HG02642 (cell line): ENCODE results near the gene IDH1.
"Not testable (repeated sequence)": the region's sequence is repeated elsewhere in the genome, so short reads cannot be mapped to it uniquely, and the experiment has no call there.

ENCODE experiments used
- ATAC-seq: cut with Tn5 transposase; IDR thresholded peaks from one replicate; pipeline ENCODE4 v1.9.1; 2021; ENCODE audit warnings: mild to moderate bottlenecking; ENCODE audit not compliant: unreplicated experiment, poor library complexity

The IDH1 gene

DNA sequence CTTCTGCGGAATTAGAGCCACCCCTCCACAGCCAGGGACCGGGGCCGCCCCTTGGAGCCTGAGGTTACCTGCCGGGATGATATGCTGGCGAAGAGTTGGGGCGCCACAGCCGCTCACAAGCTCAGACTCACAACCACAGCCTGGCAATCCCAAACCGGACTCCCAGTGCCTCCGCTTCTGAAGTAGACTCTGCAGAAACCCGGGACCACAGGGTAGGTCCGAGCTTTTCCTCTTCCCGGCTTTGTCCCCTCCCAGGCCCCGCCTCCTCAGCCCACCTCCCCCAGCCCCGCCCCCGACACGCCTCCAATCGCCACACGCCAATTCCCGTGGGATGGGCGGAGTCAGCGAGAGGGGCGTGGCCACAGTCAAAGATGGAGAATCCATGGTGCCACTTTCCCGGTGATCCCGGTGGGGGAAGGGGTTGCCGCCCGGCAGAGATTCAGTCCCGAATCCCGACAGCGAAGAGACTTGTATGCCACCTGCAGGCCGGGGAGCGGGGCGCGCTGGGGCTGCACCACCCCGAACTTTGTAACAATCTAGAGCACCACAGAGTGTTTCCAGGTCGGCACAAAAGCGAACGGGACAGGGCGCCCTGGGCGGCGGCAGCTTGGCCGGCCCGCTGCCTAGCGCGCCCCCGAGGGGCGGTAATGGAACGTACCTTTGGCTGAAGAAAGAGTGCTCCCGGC lies at the start of gene IDH1:
IDH1 (minus strand) TSS at position 201 of the 686 bp plus-strand sequence. CDS start 3,520 bp downstream, outside the sequence.
- peak; percentile 77 for ATAC-seq

DNA sequence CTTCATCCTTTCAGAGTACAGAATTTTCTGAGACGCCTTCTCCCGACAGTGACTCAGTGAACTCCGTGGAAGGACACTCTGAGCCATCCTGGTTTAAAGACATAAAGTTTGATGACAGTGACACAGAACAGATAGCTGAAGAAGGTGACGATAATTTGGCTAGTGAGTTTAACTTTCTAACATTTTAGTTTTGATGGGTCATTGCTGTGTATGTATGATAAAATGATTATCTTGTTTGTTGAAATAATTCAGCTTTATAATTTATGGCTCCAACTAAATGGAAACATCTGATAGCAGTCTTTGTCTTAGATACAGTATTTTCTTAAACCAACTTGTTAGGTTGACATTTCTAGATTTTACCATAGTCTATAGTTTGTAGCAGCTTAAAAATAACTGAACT lies 49.3 kb upstream of the IDH1 start:
- no peak for ATAC-seq

DNA sequence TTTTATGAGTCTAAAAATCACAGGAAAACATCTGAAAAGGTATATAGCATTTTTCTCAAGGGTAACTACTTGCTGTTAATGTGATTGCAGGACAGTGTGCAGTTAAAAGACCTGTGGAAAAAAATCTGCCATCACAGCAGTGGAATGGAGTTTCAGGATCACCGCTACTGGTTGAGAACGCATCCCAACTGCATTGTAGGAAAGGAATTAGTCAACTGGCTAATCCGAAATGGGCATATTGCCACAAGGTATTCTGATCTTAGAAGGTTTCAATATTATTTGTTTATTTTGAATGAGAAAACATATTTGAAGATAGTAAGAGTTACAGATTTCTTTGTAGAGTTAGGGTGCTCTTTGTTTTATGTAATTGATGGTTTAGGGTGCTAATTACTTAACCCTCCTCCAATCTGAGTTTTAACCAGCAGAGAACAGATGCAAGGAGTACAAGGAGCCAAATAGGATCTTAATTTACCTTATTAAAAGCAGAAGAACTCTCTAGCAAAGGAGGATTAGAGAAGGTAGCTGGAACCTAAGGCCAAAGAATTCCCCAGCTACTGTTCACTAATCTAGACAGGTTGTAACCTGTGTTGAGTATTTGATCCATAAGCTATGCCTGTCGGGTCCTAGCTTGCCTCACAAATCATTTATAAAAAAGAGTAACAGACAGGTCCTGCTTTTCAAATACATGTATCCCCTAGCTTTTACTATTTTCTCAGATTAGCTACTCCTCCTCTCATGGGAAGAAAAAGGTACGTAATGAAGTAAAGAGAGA lies 46.2 kb upstream of the IDH1 start:
- ATAC-seq: no peak

DNA sequence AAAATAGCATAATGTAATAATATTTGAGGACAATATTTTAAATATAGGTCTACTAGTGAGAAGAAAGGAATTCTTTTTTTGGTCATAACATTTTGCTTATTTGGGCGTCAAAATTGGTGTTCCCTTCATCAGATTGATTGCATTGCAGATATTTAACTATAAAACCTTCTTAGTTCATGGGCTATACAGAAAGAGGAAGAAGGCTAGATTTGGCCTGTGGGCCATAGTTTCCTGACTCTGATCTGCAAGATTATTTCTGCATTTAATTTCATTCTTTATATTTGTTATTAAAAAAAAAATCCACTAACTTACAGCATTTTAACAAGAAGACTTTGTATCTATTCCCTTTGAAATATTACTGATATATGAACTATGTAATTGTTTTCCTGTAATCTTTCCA lies 43.1 kb upstream of the IDH1 start:
- ATAC-seq: no peak

DNA sequence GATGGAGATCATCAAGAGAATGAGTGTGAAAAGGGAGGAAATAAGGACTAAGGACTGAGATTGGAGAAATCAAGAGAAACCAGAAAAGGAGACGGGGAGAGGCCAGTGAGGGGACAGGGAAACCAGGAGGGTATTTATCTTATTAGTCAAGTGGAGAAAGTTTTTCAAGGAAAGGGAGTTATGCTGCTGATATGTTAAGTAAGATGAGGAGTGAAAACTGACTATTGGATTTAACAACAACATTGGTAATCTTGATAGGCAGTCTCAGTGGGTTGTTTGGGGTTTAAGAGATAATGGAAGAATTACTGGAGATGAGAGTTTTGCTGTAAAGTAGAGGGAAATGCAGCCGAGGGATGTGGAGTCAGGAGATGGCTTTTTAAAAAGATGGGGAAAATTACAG lies 41.7 kb upstream of the IDH1 start:
- no peak for ATAC-seq

DNA sequence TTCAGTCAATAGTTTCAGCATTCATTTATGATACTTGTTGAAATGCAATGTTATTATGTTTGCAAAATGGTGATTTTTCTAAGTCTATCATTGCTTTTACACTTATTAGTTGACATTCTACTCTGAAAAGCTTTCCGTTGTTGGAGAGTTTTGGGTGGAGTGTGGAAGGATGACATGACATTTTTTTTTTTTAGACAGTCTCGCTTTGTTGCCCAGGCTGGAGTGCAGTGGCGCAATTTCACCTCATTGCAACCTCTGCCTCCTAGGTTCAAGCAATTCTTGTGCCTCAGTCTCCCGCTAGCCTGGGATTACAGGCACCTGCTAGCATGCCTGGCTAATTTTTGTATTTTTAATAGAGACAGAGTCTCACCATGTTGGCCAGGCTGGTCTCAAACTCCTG lies 41.0 kb upstream of the IDH1 start:
- ATAC-seq: no peak

DNA sequence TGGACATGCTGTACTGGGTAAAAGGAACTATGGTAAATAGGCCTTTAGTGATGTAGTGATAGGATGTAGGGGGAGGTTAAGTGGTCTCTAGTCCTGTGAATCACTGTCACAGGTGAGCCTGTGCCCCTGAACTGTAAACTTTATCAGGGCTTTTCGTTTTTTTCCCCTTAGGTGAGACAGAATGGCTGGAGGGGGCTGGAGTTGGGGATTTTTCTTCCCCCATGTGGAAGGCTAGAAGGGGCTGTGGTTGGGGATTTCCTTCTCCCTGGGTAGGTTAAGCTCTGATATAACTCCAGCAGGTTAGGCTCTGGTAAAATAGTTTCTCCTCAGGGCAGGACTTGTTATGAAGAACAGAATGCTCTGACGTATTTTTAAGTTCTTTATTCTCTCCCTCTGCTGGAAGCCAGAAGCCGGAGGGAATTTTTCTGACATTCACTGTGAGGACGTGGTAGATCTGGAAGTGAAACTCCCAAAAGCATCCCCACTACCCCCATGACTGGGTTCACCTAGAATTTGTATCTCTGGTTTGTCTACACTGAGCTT lies 39.7 kb upstream of the IDH1 start:
- peak; percentile 72 for ATAC-seq

DNA sequence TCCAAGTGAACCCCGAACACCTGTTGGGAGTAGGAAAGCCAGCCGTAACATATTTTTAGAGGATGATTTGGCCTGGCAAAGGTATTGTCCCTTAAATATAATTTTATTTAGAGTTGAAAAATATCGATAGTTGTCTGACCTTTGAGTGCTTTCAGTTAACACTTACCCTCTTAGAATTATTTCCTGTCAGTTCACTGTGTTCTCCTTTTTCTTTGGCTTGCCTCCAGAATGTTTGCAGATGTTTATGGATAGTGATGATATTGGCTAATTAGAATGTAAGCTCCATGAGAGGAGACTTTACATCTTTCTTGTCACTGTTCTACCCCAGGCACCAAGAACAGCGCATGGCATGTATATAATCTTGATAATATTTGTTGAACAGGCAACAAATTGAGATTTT lies 31.0 kb upstream of the IDH1 start:
- no peak for ATAC-seq

DNA sequence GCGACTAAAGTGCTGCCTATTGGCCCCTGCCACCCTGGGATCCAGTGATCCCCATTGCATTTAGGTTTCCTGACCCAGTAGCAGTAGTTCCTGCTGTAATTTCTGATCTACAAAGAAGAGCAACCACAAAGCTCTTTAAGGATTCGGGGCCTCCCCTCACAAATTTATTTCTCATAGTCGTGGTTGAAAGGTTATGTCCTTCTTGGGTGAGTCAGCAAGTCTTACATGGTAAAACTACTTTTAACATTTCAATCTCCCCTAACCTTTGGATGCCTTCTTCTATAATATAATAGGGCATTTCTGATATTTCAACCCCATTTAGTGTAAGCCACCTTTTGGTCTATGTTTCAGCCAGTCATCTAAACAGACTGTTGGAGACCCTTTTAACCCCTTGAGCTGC lies 26.1 kb upstream of the IDH1 start:
- ATAC-seq: no peak

DNA sequence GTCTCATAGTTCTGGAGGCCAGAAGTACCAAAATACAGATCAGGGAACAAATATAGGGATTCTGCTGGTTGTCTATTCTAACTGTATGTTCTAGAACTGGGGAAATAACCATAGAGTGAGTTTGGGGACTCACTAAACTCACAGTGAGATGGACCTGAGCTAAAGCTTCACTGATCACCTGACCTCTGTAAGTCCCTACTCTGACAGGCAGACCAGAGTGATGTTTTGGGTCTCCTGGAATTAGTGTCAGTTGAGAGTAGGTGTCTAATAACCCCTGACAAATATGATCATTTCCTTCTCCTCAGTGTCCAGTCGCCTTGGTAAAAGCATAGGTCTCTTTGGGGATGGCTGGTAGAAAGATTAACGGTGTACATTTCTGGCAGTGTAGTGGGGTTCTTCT lies 25.4 kb upstream of the IDH1 start:
- no peak for ATAC-seq

DNA sequence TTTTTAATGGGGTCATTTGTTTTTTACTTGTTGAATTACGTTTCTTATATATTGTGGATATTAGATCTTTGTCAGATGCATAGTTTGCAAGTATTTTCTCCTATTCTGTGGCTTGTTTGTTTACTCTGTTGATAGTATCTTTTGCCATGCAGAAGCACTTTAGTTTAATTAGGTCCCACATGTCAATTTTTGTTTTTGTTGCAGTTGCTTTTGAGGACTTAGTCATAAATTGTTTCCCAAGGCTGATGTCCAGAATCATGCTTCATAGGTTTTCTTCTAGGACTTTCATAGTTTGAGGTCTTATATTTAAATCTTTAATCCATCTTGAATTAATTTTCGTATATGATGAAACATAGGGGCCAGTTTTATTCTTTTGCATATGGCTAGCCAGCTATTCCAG lies 24.4 kb upstream of the IDH1 start:
- no peak for ATAC-seq

DNA sequence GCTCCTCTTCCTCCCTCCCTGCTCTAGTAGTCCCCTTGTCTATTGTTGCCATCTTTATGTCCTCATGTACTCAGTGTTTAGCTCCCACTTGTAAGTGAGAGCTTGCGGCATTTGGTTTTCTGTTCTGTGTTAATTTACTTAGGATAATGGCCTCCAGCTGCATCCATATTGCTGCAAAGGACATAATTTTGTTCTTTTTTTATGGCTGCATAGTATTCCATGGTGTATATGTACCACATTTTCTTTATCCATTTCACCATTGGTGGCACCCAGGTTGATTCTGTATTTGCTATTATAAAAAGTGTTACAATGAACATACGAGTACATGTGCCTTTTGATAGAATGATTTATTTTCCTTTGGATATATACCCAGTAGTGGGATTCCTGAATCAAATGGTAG lies 23.7 kb upstream of the IDH1 start:
- ATAC-seq: no peak

DNA sequence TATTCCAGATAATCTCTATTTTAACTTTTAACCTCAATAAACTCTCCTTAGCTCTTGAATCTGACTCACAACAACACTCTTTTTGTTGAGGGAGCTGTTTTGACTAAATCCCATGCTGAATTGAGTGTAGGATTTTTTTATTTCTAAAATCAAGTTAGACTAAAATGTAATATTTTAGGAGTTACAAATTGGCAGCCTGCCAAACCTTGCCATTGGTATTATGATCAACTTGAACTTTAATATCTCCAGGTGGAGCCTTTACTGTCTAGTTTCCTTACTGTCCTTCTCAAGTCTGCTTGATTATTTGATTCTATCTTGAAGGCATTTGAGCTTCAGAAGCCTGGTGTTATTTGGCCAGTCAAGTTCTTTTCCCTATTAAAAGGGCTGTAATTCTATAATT lies 19.9 kb upstream of the IDH1 start:
- ATAC-seq: no peak

DNA sequence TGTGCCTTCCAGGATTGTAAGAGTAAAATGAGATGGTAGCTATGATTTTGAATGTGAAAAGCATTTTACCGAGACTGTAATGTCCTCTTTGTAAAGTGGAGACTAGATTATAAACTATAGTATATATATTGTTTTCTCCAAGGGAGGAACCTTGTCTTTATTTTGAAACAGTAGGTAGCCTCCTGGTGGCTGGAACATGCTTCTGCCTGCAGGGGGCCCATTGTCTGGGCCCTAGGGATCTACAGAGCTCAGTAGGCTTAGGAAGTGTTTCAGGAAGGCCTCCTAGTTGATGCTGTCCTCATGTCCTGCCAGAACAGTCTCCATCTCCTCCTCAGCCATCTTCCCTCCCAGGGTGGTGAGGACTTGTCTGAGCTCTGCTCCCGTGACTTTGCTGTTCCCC lies 14.2 kb upstream of the IDH1 start:
- ATAC-seq: no peak

DNA sequence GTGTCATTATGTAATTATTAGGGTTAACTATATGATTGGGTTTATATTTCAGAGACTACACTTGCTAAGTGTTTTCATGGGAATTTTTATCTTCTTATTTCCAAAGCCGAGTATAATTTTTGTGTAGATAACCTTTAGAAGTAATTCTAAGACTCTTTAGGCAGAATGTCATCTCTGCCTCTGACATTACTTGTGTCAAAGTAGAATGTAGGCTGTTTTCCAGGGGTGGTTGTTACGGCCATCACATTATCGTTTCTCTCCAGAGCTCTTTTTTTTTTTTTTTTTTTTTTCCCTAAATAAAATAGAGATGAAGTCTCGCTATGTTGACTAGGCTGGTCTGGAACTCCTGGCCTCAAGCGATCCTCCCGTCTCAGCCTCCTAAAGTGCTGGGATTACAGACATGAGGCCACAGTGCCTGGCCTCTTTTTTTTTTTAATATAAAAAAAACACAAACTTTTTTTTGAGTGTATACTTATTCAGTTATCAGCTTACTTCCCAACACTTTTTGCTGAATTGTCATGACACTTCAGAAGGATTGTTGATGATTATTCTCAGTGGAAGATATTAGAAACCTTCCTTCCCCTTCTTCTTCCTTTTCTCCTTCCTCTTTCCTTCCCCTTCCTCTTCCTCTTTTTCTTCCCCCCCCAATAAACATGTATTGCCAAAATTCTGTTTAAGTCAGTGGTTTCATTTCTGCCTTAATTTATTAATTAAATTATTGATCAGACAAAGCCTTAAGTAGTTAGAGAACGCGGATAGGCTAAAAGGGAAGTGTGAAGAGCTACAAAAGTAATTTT lies 13.5 kb upstream of the IDH1 start:
- ATAC-seq: no peak

DNA sequence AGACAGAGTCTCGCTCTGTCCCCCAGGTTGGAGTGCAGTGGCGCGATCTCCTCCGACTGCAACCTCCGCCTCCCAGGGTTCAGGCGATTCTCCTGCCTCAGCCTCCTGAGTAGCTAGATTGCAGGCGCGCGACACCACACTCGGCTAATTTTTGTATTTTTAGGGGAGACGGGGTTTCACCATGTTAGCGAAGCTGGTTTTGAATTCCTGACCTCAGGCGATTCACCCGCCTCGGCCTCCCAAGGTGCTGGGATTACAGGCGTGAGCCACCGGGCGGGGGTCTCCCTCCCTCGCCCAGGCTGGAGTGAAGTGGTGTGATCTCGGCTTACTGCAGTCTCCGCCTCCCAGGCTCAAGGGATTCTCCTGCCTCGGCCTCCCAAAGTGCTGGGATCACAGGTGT lies 12.7 kb upstream of the IDH1 start:
- not testable (repeated sequence) for ATAC-seq

DNA sequence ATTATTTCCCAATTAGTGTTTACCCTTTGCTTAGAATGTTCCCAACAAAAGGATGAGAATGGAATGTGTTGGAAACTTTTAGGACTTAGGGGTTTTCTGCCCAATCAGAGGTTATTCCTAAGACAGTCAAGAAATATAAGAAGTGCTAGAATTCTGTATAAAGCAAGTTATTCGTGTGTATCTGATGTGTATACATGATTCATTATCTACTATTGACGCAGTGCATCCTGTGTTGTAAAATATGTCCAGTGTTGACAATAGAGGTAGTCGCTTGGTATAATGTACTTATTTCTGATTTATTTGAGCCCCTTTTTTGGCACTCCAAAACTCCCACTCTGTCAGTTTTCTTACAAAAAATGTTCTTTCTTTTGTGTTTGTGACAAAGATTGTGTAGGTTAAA lies 12.1 kb upstream of the IDH1 start:
- ATAC-seq: no peak

DNA sequence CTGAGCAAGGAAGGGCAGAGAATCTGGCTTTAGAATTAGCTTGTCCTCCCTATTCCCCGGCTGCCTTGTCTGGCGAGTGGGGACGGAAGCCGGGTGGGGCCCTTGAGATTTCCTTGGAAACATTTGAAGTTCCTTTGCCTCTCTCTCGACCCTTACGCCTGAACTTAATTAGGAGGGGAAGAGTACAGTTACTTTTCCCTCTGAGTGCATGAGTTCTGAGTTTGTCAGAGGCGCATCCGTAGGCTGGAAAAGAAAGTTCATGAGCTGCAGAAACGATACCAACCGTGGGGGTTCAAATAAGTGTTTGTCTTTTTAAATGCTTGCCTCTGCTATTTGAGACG lies 11.7 kb upstream of the IDH1 start:
- peak; percentile 7 for ATAC-seq

DNA sequence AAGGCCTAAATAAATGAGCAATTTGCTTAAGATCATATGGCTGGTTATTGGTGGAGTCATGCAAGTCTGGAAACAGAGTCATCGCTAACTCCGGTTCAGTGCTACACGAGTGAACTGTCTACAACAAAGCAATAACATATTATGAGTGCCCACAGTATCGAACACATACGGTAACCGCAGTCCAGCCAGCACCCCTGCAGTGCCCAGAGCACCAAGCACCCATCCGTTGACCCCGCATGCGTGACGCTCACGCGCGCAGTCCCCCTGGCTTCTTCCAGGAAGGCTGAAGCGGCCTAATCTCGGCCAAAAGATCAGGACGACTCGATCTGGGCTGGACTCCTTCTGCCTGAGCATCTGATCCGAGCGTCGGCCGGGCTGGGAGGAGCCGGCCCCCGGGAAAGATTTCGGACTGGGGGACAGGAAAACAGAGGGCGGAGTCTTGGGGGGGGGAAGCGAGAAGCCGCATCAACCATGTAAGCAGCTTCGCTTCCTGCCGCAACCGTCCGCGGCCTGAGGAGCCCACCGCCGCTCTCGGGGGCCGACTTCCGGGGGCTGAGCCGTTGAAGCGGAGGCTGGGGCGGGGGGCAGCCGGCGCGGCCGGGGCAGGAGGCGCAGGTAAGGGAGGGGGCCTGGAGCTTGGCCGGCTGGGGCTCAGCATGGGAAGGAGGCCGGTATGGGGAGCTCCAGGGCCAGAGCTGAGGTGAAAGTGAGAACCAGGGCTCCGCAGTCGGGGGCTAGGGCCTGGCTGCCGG lies 11.1 kb upstream of the IDH1 start, which contains the start of gene PIKFYVE:
PIKFYVE (plus strand) TSS at position 455 of the 752 bp plus-strand sequence. CDS start 5,265 bp downstream, outside the sequence.
- ATAC-seq: peak; percentile 88

DNA sequence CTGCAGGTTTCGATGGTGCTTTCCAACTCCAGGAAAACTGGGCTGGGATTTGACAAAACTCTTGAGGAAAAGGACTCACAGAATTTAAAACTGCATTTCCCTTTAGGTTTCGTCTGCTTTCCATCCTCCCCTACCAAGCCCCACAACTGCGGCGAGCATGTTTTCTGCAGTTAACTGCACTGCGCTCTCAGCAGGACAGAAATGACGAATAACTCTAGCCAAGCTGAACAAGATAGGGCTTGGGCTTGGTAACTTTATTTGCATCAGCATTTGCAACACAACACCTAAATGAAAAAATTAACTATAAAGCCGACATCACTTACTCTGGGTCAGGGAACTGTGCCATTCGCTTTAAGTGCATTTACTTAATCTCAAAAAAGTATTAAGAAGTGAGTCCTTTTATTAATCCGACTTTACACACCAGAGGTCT lies 10.5 kb upstream of the IDH1 start:
- ATAC-seq: peak; percentile 49
